ENCODE measurements around the gene CPPED1.

Gene CPPED1

GRCh38 chr16:12611916-12612597 lies 191.6 kb downstream of the CPPED1 start:
- no peak for DNase-seq (ENCODE audit: low read depth in 1 of 2, low spot score in 1 of 2)

- DNase-seq (ENCODE audit: low read depth in 1 of 2, low spot score in 1 of 2) = no peak
Measured at GRCh38 chr16:12611006-12611477, 192.6 kb downstream of the CPPED1 start.

- no peak for DNase-seq (ENCODE audit: low read depth in 1 of 2, low spot score in 1 of 2)
Measured at GRCh38 chr16:12609937-12610699, 193.6 kb downstream of the CPPED1 start.

Measured in stimulated activated CD4-positive, alpha-beta T cell treated with anti-CD3 and anti-CD28 coated beads, Interleukin-15, amount 100 ng/mL, for 1 hour (primary cell).